HG03432 (cell line): ENCODE data around the gene RMC1.
"Not testable (repeated sequence)": the region's sequence is repeated elsewhere in the genome, so short reads cannot be mapped to it uniquely, and the experiment has no call there.

Source experiments
- ATAC-seq: cut with Tn5 transposase; IDR thresholded peaks from one replicate; pipeline ENCODE4 v1.9.1; 2021; ENCODE audit warnings: mild to moderate bottlenecking, moderate library complexity; ENCODE audit not compliant: unreplicated experiment

The RMC1 gene

GRCh38 chr18:23495723-23496440 is 7.4 kb upstream of the RMC1 start:
- no peak for ATAC-seq

- ATAC-seq: no peak
Observed at GRCh38 chr18:23498117-23498516, 5.2 kb upstream of the RMC1 start.

GRCh38 chr18:23498877-23499276 is 4.4 kb upstream of the RMC1 start:
- peak; percentile 34 for ATAC-seq

GRCh38 chr18:23499291-23499781 is 4.0 kb upstream of the RMC1 start:
- ATAC-seq: no peak

- ATAC-seq: no peak
Observed at GRCh38 chr18:23501626-23502025, 1.7 kb upstream of the RMC1 start.

- ATAC-seq: no peak
Observed at GRCh38 chr18:23502516-23503037, 734 bp upstream of the RMC1 start.

GRCh38 chr18:23503963-23504344 is 643 bp downstream of the RMC1 start:
- ATAC-seq: no peak

GRCh38 chr18:23504720-23505119 is 1.4 kb downstream of the RMC1 start:
- peak; percentile 52 for ATAC-seq

GRCh38 chr18:23506393-23506792 is 3.1 kb downstream of the RMC1 start:
- ATAC-seq: no peak

- ATAC-seq: not testable (repeated sequence)
Observed at GRCh38 chr18:23510923-23511322, 7.6 kb downstream of the RMC1 start.

GRCh38 chr18:23512216-23512615 is 8.9 kb downstream of the RMC1 start:
- ATAC-seq: not testable (repeated sequence)

GRCh38 chr18:23512641-23513040 is 9.3 kb downstream of the RMC1 start:
- no peak for ATAC-seq

GRCh38 chr18:23515911-23516546 is 12.7 kb downstream of the RMC1 start:
- ATAC-seq: peak; percentile 80

- ATAC-seq: no peak
Observed at GRCh38 chr18:23519734-23520133, 16.4 kb downstream of the RMC1 start.

GRCh38 chr18:23521271-23521670 is 18.0 kb downstream of the RMC1 start:
- no peak for ATAC-seq

- no peak for ATAC-seq
Observed at GRCh38 chr18:23521907-23522306, 18.6 kb downstream of the RMC1 start.

- ATAC-seq: peak; percentile 62
Observed at GRCh38 chr18:23523429-23524212, 20.3 kb downstream of the RMC1 start.

- no peak for ATAC-seq
Observed at GRCh38 chr18:23524213-23524707, 20.9 kb downstream of the RMC1 start.

- no peak for ATAC-seq
Observed at GRCh38 chr18:23526501-23527063, 23.3 kb downstream of the RMC1 start.

- no peak for ATAC-seq
Observed at GRCh38 chr18:23528580-23529472, 25.5 kb downstream of the RMC1 start.
